GM12864 (cell line): Measurements from ENCODE around the gene NAAA.
A peak's percentile ranks its signal among the peaks of the same experiment; 100 is the strongest.
"Not testable (repeated sequence)": the region's sequence is repeated elsewhere in the genome, so short reads cannot be mapped to it uniquely, and the experiment has no call there.

Experiments used
- DNase-seq: peaks from one replicate; pipeline ENCODE4 v3.0.0-alpha.2; 2011; ENCODE audit warnings: low read depth
- H3K4me3 ChIP-seq: 2 replicates; pipeline ENCODE4 v1.5.1; 2011; ENCODE audit warnings: mild to moderate bottlenecking, low read depth, low read length, control low read depth
- TF ChIP-seq, protein P1 (sequence below): IDR thresholded peaks from 2 replicates; pipeline ENCODE4 v1.5.1; 2011; ENCODE audit warnings: low read depth, mild to moderate bottlenecking, moderate library complexity, low read length, control low read depth, inconsistent platforms; ENCODE audit errors: missing control alignments

Gene NAAA

GRCh38 chr4:75963558-75963957, 22.7 kb upstream of the NAAA start:
- DNase-seq, result no peak
- TF ChIP-seq, protein P1, sequence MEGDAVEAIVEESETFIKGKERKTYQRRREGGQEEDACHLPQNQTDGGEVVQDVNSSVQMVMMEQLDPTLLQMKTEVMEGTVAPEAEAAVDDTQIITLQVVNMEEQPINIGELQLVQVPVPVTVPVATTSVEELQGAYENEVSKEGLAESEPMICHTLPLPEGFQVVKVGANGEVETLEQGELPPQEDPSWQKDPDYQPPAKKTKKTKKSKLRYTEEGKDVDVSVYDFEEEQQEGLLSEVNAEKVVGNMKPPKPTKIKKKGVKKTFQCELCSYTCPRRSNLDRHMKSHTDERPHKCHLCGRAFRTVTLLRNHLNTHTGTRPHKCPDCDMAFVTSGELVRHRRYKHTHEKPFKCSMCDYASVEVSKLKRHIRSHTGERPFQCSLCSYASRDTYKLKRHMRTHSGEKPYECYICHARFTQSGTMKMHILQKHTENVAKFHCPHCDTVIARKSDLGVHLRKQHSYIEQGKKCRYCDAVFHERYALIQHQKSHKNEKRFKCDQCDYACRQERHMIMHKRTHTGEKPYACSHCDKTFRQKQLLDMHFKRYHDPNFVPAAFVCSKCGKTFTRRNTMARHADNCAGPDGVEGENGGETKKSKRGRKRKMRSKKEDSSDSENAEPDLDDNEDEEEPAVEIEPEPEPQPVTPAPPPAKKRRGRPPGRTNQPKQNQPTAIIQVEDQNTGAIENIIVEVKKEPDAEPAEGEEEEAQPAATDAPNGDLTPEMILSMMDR, result no peak
- no peak overlapping the region for H3K4me3 ChIP-seq

- not testable (repeated sequence) for H3K4me3 ChIP-seq, DNase-seq
Observed at GRCh38 chr4:75962072-75962471, 21.3 kb upstream of the NAAA start.

DNA sequence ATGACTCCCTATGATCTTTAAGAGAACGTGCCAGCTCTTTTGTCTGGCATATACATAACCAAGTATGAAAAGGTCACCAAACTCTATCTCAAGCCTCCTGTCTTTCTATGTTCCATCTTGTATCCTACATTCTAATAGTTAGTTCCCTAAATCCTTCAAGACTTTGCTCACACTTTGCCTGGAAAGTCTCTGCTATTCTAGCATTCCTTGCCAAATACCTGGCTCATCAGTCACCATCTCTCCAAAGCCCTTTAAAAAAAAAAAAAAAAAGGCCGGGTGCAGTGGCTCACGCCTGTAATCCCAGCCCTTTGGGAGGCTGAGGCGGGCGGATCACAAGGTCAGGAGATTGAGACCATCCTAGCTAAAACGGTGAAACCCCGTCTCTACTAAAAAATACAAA, 17.7 kb upstream of the NAAA start:
- not testable (repeated sequence) for DNase-seq, H3K4me3 ChIP-seq

GRCh38 chr4:75954811-75955210, 14.0 kb upstream of the NAAA start:
- not testable (repeated sequence) for H3K4me3 ChIP-seq, DNase-seq

DNA sequence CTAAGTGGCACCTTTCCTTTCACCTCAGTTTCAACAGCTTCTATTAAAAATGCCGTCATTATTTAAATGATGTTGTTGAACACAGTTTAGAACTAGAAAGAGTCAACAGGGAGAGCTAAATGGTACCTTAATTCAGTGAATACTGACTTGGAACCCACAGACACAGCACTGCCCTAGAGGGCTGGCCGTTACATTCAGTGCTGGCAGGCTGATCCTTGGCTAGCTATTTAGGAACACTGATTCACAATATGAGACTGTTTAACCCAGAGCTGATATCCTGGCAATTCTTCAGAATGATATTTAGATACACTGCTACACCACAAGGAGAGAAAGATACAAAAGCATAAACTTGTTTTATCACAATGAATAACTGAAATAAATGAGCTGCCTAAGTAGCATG, 12.7 kb upstream of the NAAA start:
- DNase-seq, result no peak
- TF ChIP-seq, protein P1, result no peak
- H3K4me3 ChIP-seq, result no peak overlapping the region

DNA sequence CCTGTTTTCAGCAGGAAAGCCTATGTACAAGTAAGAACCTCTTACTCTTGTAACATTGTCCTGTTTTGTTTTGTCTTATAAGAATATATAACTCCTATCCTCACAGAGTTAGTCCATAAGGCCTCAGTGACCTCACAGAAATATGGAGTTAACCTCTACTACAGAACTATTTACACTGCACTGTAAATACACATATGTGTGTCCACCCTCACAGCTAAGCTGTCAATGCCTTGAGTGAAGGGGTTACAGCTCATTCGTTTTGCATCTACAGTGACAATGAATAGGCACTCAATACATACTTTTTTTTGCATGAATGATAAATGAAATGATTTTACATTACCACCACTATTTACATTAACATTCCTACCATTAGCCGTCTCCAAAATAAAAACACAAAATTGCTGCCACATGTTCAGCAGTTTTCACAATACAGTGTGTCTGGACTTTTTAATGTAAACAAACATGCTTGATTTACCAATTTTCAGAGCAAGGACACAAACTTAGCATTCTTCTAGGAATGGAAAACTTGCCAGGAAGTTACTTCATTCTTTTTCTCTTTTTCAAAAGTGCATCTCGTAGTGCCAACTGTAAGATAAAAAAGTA, 9.5 kb upstream of the NAAA start:
- no peak overlapping the region for H3K4me3 ChIP-seq
- DNase-seq, result no peak
- TF ChIP-seq, protein P1, result no peak

DNA sequence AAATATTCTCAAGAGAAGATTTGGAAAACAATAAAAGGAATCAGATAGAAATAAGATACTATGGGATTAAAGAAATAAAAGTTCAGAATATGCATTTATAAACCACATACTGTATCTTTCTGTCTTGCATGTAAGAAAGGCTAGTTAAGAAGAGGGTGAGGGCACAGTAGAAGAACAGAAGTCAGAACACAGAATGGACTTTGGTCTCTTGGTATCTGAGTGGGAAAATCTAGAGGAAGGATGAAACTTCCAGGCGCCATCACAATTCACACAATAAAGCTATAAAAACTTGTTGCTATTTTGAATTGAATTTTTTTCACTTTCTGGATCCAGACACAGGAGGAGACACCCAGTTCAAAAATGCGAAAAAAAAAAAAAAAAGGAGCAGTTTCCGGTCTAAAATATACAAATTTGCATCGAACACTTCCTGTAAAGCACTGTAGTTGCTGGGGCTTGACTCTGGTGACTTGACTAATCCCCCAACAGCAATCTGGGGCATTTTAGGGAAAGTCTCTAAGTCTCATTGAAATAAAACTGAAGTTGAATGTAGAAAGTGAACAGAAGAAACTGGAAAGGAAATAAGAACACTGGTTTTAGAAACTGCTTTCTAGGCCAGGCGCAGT, 8.1 kb upstream of the NAAA start:
- no peak overlapping the region for H3K4me3 ChIP-seq
- peak; percentile 40 for DNase-seq

DNA sequence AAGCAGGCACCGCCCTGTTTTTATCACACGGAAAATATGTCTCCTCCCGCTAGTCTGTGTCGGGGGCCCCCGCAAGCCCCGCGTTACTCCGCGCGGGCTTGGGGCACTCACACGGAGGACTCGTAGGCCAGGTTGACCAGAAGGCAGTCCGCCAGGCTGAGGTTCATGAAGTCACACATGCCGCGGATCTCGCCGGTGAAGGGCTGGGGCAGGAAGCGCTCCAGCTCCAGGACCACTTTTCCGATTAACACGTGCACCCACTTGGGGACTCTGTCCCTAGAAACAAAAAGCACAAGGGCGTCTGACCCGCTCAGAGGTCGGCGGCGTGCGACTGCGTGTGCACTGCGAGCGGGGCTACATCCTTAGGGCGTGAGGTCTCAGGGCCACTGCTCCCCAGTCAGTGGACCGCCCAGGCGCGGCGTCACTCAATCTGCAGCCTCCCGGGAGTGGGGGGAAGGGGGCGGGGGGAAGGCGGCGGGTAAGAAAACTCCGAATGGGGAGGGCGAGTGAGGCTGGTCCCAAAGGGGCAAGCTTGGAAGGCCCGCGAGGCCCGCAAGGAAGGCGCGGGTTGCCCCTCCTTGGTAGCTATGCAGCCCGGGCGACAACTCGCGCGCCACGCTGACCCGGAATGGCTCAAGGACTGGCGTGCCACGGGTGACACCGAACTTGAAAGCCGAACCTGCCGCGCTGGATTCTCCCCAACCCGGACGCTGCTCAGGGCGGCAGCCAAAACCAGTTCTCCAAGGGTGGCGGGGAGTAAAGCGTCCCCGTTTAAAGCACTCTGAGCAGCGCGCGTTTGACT, 722 bp downstream of the NAAA start:
- H3K4me3 ChIP-seq, result peak overlapping the region; percentile 62
- TF ChIP-seq, protein P1, result no peak
- DNase-seq, result no peak

More for the DNA sequence above, 8.1 kb upstream of the NAAA start:
- TF ChIP-seq, protein P1, result no peak
